ENCODE results near the gene TMEM229A.
"Not testable (repeated sequence)": the region's sequence is repeated elsewhere in the genome, so short reads cannot be mapped to it uniquely, and the experiment has no call there.

The TMEM229A gene

GRCh38 chr7:124032369-124033094, at the start of gene TMEM229A:
Gene TMEM229A, minus strand, starts transcription at chr7:124033067. Its CDS starts 64 bp downstream, at chr7:124033003.
- Histone ChIP-seq H3K4me1 (ENCODE audit: control insufficient read depth, insufficient read depth, low read length) (peaks cover 15% of the 10 kb centered on the region), H3K36me3 (ENCODE audit: control insufficient read depth, insufficient read depth, low read length) (no peaks in the 10 kb centered on the region), H3K9ac (ENCODE audit: low read depth, low read length) (0 out of 2 replicates have a peak within 1 kb of the TSS, but pooled peaks have one; percentile 10), H3K27ac (ENCODE audit: low read depth, low read length) (no peak within 1 kb of the TSS), H3K4me3 (ENCODE audit: low read depth, low read length) (peak within 1 kb of the TSS; percentile 68), H3K27me3 (ENCODE audit: control insufficient read depth, insufficient read depth, low read length) (peaks cover 51% of the 10 kb centered on the region), H3K9me3 (ENCODE audit: control insufficient read depth, insufficient read depth, low read length) (no peaks in the 10 kb centered on the region)

DNA sequence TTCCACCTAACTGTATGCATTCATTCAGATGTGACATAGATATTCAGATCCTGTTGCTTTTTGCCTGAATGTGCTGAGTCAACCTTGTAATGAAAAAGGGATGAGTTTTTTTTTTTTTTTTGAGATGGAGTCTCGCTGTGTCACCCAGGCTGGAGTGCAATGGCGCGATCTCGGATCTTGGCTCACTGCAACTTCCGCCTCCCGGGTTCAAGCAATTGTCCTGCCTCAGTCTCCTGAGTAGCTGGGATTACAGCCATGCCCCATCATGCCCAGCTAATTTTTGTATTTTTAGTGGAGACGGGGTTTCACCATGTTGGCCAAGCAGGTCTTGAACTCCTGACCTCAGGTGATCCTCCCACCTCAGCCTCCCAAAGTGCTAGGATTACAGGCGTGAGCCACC, 49.4 kb upstream of the TMEM229A start:
- not testable (repeated sequence) for H3K36me3 ChIP-seq (ENCODE audit: control insufficient read depth, insufficient read depth, low read length); H3K27ac ChIP-seq (ENCODE audit: low read depth, low read length); H3K9ac ChIP-seq (ENCODE audit: low read depth, low read length); H3K9me3 ChIP-seq (ENCODE audit: control insufficient read depth, insufficient read depth, low read length); H3K27me3 ChIP-seq (ENCODE audit: control insufficient read depth, insufficient read depth, low read length); H3K4me3 ChIP-seq (ENCODE audit: low read depth, low read length); H3K4me1 ChIP-seq (ENCODE audit: control insufficient read depth, insufficient read depth, low read length)

- H3K27me3 ChIP-seq (ENCODE audit: control insufficient read depth, insufficient read depth, low read length) = no peaks in the 10 kb centered on the region
- H3K27ac ChIP-seq (ENCODE audit: low read depth, low read length) = no peak overlapping the region
- H3K9ac ChIP-seq (ENCODE audit: low read depth, low read length) = no peak overlapping the region
- no peak overlapping the region for H3K4me3 ChIP-seq (ENCODE audit: low read depth, low read length)
- no peaks in the 10 kb centered on the region for H3K36me3 ChIP-seq (ENCODE audit: control insufficient read depth, insufficient read depth, low read length)
- peaks cover 3% of the 10 kb centered on the region; the same call in 1 of the 2 replicates for H3K4me1 ChIP-seq (ENCODE audit: control insufficient read depth, insufficient read depth, low read length)
- H3K9me3 ChIP-seq (ENCODE audit: control insufficient read depth, insufficient read depth, low read length) = no peaks in the 10 kb centered on the region
Measured at GRCh38 chr7:124077546-124077945, 44.7 kb upstream of the TMEM229A start.

- no peak overlapping the region for H3K9ac ChIP-seq (ENCODE audit: low read depth, low read length)
- no peak overlapping the region for H3K4me3 ChIP-seq (ENCODE audit: low read depth, low read length)
Measured at GRCh38 chr7:124076841-124077240, 44.0 kb upstream of the TMEM229A start.

GRCh38 chr7:124074007-124074406, 41.1 kb upstream of the TMEM229A start:
- Histone ChIP-seq H3K27me3 (ENCODE audit: control insufficient read depth, insufficient read depth, low read length) (no peaks in the 10 kb centered on the region), H3K27ac (ENCODE audit: low read depth, low read length) (no peak overlapping the region), H3K9me3 (ENCODE audit: control insufficient read depth, insufficient read depth, low read length) (no peaks in the 10 kb centered on the region), H3K4me1 (ENCODE audit: control insufficient read depth, insufficient read depth, low read length) (peaks cover 3% of the 10 kb centered on the region; the same call in 1 of the 2 replicates), H3K4me3 (ENCODE audit: low read depth, low read length) (no peak overlapping the region), H3K36me3 (ENCODE audit: control insufficient read depth, insufficient read depth, low read length) (no peaks in the 10 kb centered on the region), H3K9ac (ENCODE audit: low read depth, low read length) (no peak overlapping the region)

More at GRCh38 chr7:124076841-124077240, 44.0 kb upstream of the TMEM229A start:
- Histone ChIP-seq H3K9me3 (ENCODE audit: control insufficient read depth, insufficient read depth, low read length) (no peaks in the 10 kb centered on the region), H3K27ac (ENCODE audit: low read depth, low read length) (no peak overlapping the region), H3K27me3 (ENCODE audit: control insufficient read depth, insufficient read depth, low read length) (no peaks in the 10 kb centered on the region), H3K4me1 (ENCODE audit: control insufficient read depth, insufficient read depth, low read length) (peaks cover 3% of the 10 kb centered on the region; the same call in 1 of the 2 replicates), H3K36me3 (ENCODE audit: control insufficient read depth, insufficient read depth, low read length) (no peaks in the 10 kb centered on the region)

DNA sequence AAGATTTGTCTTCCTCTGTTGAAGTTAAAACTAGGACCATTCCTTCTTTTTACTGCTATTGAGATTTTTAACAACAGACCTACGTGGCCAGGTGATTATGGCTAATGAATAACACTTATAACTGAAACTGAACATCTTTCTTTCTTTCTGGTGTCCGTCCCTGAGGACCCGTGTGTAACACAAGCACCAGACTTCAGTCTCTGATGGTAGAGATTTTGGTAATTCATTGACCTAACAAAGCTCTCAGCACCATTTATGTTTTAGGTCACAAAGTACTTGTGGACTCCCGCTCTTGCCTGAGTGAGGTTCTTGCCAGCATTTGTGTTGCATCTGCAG, 40.4 kb upstream of the TMEM229A start:
- H3K27ac ChIP-seq (ENCODE audit: low read depth, low read length) = no peak overlapping the region
- H3K4me1 ChIP-seq (ENCODE audit: control insufficient read depth, insufficient read depth, low read length) = peaks cover 3% of the 10 kb centered on the region; the same call in 1 of the 2 replicates
- no peak overlapping the region for H3K4me3 ChIP-seq (ENCODE audit: low read depth, low read length)
- no peak overlapping the region for H3K9ac ChIP-seq (ENCODE audit: low read depth, low read length)
- H3K9me3 ChIP-seq (ENCODE audit: control insufficient read depth, insufficient read depth, low read length) = no peaks in the 10 kb centered on the region
- H3K36me3 ChIP-seq (ENCODE audit: control insufficient read depth, insufficient read depth, low read length) = no peaks in the 10 kb centered on the region
- no peaks in the 10 kb centered on the region for H3K27me3 ChIP-seq (ENCODE audit: control insufficient read depth, insufficient read depth, low read length)

- Histone ChIP-seq H3K9ac (ENCODE audit: low read depth, low read length) (no peak overlapping the region), H3K4me1 (ENCODE audit: control insufficient read depth, insufficient read depth, low read length) (peaks cover 3% of the 10 kb centered on the region; the same call in 1 of the 2 replicates), H3K4me3 (ENCODE audit: low read depth, low read length) (no peak overlapping the region), H3K9me3 (ENCODE audit: control insufficient read depth, insufficient read depth, low read length) (no peaks in the 10 kb centered on the region), H3K27ac (ENCODE audit: low read depth, low read length) (no peak overlapping the region), H3K27me3 (ENCODE audit: control insufficient read depth, insufficient read depth, low read length) (no peaks in the 10 kb centered on the region), H3K36me3 (ENCODE audit: control insufficient read depth, insufficient read depth, low read length) (no peaks in the 10 kb centered on the region)
Measured at GRCh38 chr7:124072603-124073309, 39.9 kb upstream of the TMEM229A start.

- H3K4me3 ChIP-seq (ENCODE audit: low read depth, low read length) = no peak overlapping the region
- no peaks in the 10 kb centered on the region for H3K27me3 ChIP-seq (ENCODE audit: control insufficient read depth, insufficient read depth, low read length)
- no peak overlapping the region for H3K9ac ChIP-seq (ENCODE audit: low read depth, low read length)
- H3K27ac ChIP-seq (ENCODE audit: low read depth, low read length) = no peak overlapping the region
- H3K36me3 ChIP-seq (ENCODE audit: control insufficient read depth, insufficient read depth, low read length) = no peaks in the 10 kb centered on the region
- H3K9me3 ChIP-seq (ENCODE audit: control insufficient read depth, insufficient read depth, low read length) = no peaks in the 10 kb centered on the region
- peaks cover 3% of the 10 kb centered on the region; the same call in 1 of the 2 replicates for H3K4me1 ChIP-seq (ENCODE audit: control insufficient read depth, insufficient read depth, low read length)
Measured at GRCh38 chr7:124071843-124072242, 39.0 kb upstream of the TMEM229A start.

- Histone ChIP-seq H3K9ac (ENCODE audit: low read depth, low read length) (no peak overlapping the region), H3K36me3 (ENCODE audit: control insufficient read depth, insufficient read depth, low read length) (no peaks in the 10 kb centered on the region), H3K27ac (ENCODE audit: low read depth, low read length) (no peak overlapping the region), H3K9me3 (ENCODE audit: control insufficient read depth, insufficient read depth, low read length) (no peaks in the 10 kb centered on the region), H3K27me3 (ENCODE audit: control insufficient read depth, insufficient read depth, low read length) (no peaks in the 10 kb centered on the region), H3K4me1 (ENCODE audit: control insufficient read depth, insufficient read depth, low read length) (no peaks in the 10 kb centered on the region), H3K4me3 (ENCODE audit: low read depth, low read length) (no peak overlapping the region)
Measured at GRCh38 chr7:124062171-124062570, 29.3 kb upstream of the TMEM229A start.

GRCh38 chr7:124060528-124060927, 27.7 kb upstream of the TMEM229A start:
- H3K4me3 ChIP-seq (ENCODE audit: low read depth, low read length) = no peak overlapping the region
- no peaks in the 10 kb centered on the region for H3K27me3 ChIP-seq (ENCODE audit: control insufficient read depth, insufficient read depth, low read length)
- H3K9ac ChIP-seq (ENCODE audit: low read depth, low read length) = no peak overlapping the region
- H3K36me3 ChIP-seq (ENCODE audit: control insufficient read depth, insufficient read depth, low read length) = no peaks in the 10 kb centered on the region
- H3K4me1 ChIP-seq (ENCODE audit: control insufficient read depth, insufficient read depth, low read length) = no peaks in the 10 kb centered on the region
- H3K9me3 ChIP-seq (ENCODE audit: control insufficient read depth, insufficient read depth, low read length) = no peaks in the 10 kb centered on the region
- no peak overlapping the region for H3K27ac ChIP-seq (ENCODE audit: low read depth, low read length)

DNA sequence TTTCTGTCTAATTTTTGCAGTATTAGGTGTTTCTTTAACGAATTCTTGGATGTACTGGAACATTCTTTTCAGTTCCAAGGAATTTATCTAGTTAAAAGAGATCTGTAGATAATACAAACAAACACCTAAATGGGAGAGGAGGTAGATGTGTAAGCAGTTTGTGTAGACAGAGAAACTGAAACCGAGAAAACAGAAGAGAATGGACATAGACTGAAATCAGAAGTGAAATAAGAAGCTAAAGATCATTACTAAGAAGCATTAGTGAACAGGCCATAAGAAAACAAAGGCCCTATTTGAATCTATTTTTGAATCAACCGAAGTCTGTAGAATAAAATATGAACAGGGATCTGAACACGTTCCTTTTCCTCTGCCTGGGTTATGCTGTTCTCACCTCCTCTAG, 26.5 kb upstream of the TMEM229A start:
- Histone ChIP-seq H3K36me3 (ENCODE audit: control insufficient read depth, insufficient read depth, low read length) (no peaks in the 10 kb centered on the region), H3K27ac (ENCODE audit: low read depth, low read length) (no peak overlapping the region), H3K9me3 (ENCODE audit: control insufficient read depth, insufficient read depth, low read length) (no peaks in the 10 kb centered on the region), H3K27me3 (ENCODE audit: control insufficient read depth, insufficient read depth, low read length) (no peaks in the 10 kb centered on the region), H3K4me3 (ENCODE audit: low read depth, low read length) (no peak overlapping the region), H3K4me1 (ENCODE audit: control insufficient read depth, insufficient read depth, low read length) (no peaks in the 10 kb centered on the region), H3K9ac (ENCODE audit: low read depth, low read length) (no peak overlapping the region)
